HG03571 (cell line): ENCODE results near the gene TNNT2.

Source experiments
- ATAC-seq: cut with Tn5 transposase; IDR thresholded peaks from one replicate; pipeline ENCODE4 v1.9.1; 2021; ENCODE audit not compliant: unreplicated experiment

The TNNT2 gene

GRCh38 chr1:201357636-201358348, 19.7 kb downstream of the TNNT2 start:
- ATAC-seq = no peak

GRCh38 chr1:201357211-201357610, 20.3 kb downstream of the TNNT2 start:
- ATAC-seq = no peak

GRCh38 chr1:201356701-201357100, 20.8 kb downstream of the TNNT2 start:
- ATAC-seq = no peak

GRCh38 chr1:201356236-201356635, 21.2 kb downstream of the TNNT2 start:
- no peak for ATAC-seq

- no peak for ATAC-seq
Measured at GRCh38 chr1:201355471-201355870, 22.0 kb downstream of the TNNT2 start.

- no peak for ATAC-seq
Measured at GRCh38 chr1:201354901-201355295, 22.6 kb downstream of the TNNT2 start.

- no peak for ATAC-seq
Measured at GRCh38 chr1:201354151-201354900, 23.2 kb downstream of the TNNT2 start.

GRCh38 chr1:201353186-201353940, 24.1 kb downstream of the TNNT2 start:
- ATAC-seq = no peak

GRCh38 chr1:201351617-201352016, 25.9 kb downstream of the TNNT2 start:
- ATAC-seq = no peak

GRCh38 chr1:201350884-201351283, 26.6 kb downstream of the TNNT2 start:
- no peak for ATAC-seq

GRCh38 chr1:201350361-201350725, 27.1 kb downstream of the TNNT2 start:
- ATAC-seq = no peak

- ATAC-seq = no peak
Measured at GRCh38 chr1:201349092-201349491, 28.4 kb downstream of the TNNT2 start.

GRCh38 chr1:201348211-201348566, 29.3 kb downstream of the TNNT2 start:
- ATAC-seq = no peak

- ATAC-seq = no peak
Measured at GRCh38 chr1:201347498-201348210, 29.8 kb downstream of the TNNT2 start.

- ATAC-seq = no peak
Measured at GRCh38 chr1:201346987-201347386, 30.5 kb downstream of the TNNT2 start.

- no peak for ATAC-seq
Measured at GRCh38 chr1:201346337-201346939, 31.0 kb downstream of the TNNT2 start.

GRCh38 chr1:201345081-201345355, 32.5 kb downstream of the TNNT2 start:
- no peak for ATAC-seq

GRCh38 chr1:201344206-201345080, 33.0 kb downstream of the TNNT2 start:
- ATAC-seq = no peak

- ATAC-seq = no peak
Measured at GRCh38 chr1:201341377-201341776, 36.1 kb downstream of the TNNT2 start.
